Peyer's patch (tissue), 4 donors: ENCODE results near the gene DAAM2.

ENCODE experiments used
- CTCF ChIP-seq, 6 experiments: fragments of 450-650 bp in 4 of 6; fragments of 200-600 bp in 2 of 6; sonication (generic) in 1 of 6; IDR thresholded peaks; one replicate each; pipeline ENCODE4 v1.5.1; 2017 to 2019; ENCODE audit warnings: antibody characterized with exemption in 6 of 6, mild to moderate bottlenecking in 3 of 6, moderate library complexity in 1 of 6
- POLR2A ChIP-seq, 2 donors: fragments of 450-650 bp; IDR thresholded peaks; one replicate each; pipeline ENCODE4 v1.5.1; 2017; ENCODE audit warnings: antibody characterized with exemption in 2 of 2, mild to moderate bottlenecking in 2 of 2, moderate library complexity in 2 of 2

- no peak for TF ChIP-seq CTCF (IDR thresholded peaks at IDR 0.05)
- TF ChIP-seq POLR2A (IDR thresholded peaks at IDR 0.05): no peak
Observed at GRCh38 chr6:39835821-39836295, 43.7 kb downstream of the DAAM2 start.
